ENCODE measurements around the gene NET1.
A peak's percentile ranks its signal among the peaks of the same experiment; 100 is the strongest.

Gene NET1

DNA sequence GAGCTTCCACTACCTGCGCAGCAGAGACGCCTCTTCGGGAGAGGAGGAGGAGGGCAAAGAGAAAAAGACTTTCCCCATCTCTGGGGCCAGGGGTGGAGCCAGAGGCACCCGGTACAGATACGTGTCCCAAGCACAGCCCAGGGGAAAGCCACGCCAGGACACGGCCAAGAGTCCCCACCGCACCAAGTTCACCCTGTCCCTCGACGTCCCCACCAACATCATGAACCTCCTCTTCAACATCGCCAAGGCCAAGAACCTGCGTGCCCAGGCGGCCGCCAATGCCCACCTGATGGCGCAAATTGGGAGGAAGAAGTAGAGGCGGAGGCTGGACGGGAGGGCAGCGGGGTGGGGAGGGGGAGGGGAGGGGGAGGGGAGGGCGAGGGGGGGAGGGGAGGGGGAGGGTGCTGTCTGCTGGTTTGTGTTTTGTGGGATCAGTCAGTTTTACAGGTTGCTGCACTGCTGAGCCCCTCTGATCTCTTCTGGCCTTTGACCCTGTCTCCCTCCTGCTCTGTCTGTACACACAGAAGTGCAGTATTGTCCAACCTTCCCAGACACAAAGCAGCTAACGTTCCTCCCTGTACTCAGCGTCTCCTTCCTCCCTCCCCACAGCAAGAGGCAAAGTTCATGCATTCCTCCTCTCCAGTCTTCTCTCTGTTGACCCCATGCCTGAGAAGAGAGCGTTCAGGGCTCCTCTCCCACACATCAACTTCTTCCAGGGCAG is 38.3 kb upstream of the NET1 start:
- TF ChIP-seq, protein P1, sequence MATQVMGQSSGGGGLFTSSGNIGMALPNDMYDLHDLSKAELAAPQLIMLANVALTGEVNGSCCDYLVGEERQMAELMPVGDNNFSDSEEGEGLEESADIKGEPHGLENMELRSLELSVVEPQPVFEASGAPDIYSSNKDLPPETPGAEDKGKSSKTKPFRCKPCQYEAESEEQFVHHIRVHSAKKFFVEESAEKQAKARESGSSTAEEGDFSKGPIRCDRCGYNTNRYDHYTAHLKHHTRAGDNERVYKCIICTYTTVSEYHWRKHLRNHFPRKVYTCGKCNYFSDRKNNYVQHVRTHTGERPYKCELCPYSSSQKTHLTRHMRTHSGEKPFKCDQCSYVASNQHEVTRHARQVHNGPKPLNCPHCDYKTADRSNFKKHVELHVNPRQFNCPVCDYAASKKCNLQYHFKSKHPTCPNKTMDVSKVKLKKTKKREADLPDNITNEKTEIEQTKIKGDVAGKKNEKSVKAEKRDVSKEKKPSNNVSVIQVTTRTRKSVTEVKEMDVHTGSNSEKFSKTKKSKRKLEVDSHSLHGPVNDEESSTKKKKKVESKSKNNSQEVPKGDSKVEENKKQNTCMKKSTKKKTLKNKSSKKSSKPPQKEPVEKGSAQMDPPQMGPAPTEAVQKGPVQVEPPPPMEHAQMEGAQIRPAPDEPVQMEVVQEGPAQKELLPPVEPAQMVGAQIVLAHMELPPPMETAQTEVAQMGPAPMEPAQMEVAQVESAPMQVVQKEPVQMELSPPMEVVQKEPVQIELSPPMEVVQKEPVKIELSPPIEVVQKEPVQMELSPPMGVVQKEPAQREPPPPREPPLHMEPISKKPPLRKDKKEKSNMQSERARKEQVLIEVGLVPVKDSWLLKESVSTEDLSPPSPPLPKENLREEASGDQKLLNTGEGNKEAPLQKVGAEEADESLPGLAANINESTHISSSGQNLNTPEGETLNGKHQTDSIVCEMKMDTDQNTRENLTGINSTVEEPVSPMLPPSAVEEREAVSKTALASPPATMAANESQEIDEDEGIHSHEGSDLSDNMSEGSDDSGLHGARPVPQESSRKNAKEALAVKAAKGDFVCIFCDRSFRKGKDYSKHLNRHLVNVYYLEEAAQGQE (IDR thresholded peaks at IDR 0.05; ENCODE audit: low read depth), result no peak
- TF ChIP-seq, protein P2, sequence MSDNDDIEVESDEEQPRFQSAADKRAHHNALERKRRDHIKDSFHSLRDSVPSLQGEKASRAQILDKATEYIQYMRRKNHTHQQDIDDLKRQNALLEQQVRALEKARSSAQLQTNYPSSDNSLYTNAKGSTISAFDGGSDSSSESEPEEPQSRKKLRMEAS (IDR thresholded peaks at IDR 0.05), result no peak
- TF ChIP-seq CREB1 (IDR thresholded peaks at IDR 0.05; ENCODE audit: low read depth) (no peak), CEBPB (IDR thresholded peaks at IDR 0.05) (no peak), NFIC (IDR thresholded peaks at IDR 0.05) (no peak), YY1 (IDR thresholded peaks at IDR 0.05; ENCODE audit: low read depth) (no peak), ZBTB7A (IDR thresholded peaks at IDR 0.05; ENCODE audit: low read depth) (no peak), TEAD4 (IDR thresholded peaks at IDR 0.05) (no peak), RAD21 (IDR thresholded peaks at IDR 0.05; ENCODE audit: low read depth) (no peak), TAF1 (IDR thresholded peaks at IDR 0.05; ENCODE audit: low read depth) (no peak), FOXM1 (IDR thresholded peaks at IDR 0.05; ENCODE audit: borderline replicate concordance, low read depth) (no peak), EGR1 (IDR thresholded peaks at IDR 0.05) (no peak), TCF12 (IDR thresholded peaks at IDR 0.05; ENCODE audit: low read depth) (no peak), EP300 (IDR thresholded peaks at IDR 0.05; ENCODE audit: borderline replicate concordance) (no peak)
- TF ChIP-seq, protein P3, sequence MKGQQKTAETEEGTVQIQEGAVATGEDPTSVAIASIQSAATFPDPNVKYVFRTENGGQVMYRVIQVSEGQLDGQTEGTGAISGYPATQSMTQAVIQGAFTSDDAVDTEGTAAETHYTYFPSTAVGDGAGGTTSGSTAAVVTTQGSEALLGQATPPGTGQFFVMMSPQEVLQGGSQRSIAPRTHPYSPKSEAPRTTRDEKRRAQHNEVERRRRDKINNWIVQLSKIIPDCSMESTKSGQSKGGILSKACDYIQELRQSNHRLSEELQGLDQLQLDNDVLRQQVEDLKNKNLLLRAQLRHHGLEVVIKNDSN (IDR thresholded peaks at IDR 0.05), result no peak

DNA sequence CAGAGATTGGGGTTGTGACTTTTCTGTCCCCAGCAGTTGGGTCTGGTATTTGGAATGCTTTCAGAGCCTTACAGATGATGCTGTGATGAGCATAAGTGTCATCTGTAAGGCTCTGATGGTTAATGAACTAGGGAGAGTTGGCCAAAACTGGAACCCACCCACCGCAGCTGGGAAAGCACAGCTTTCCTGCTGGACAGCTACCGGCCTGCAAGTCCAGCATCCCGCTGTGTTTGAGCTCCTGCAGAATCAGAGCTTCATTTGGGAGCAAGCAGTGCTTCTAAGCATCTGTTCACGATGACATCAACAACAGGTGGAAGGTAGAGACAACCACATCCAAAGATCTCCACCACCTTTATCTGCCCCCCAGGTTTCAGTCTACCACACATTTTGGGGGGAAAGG is 35.9 kb upstream of the NET1 start:
- no peak for TF ChIP-seq EGR1 (IDR thresholded peaks at IDR 0.05)
- TF ChIP-seq, protein P1 (IDR thresholded peaks at IDR 0.05; ENCODE audit: low read depth), result peak; percentile 73
- no peak for TF ChIP-seq RAD21 (IDR thresholded peaks at IDR 0.05; ENCODE audit: low read depth)
- no peak for TF ChIP-seq CREB1 (IDR thresholded peaks at IDR 0.05; ENCODE audit: low read depth)
- TF ChIP-seq NFIC (IDR thresholded peaks at IDR 0.05), result no peak

DNA sequence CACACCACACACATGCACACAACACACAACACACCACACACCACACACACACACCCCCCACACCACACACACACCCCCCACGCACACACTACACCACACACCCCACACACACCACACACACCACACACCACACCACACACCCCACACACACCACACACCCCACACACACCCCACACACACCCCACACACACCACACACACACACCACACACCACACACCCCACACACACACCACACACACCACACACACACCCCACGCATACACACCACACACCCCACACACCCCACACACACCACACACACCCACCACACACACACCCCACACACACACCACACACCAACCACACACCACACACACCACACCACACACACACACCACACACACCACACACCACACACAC is 31.2 kb upstream of the NET1 start:
- TF ChIP-seq, protein P2 (IDR thresholded peaks at IDR 0.05), result no peak
- no peak for TF ChIP-seq YY1 (IDR thresholded peaks at IDR 0.05; ENCODE audit: low read depth)
- TF ChIP-seq, protein P1 (IDR thresholded peaks at IDR 0.05; ENCODE audit: low read depth), result no peak
- no peak for TF ChIP-seq TAF1 (IDR thresholded peaks at IDR 0.05; ENCODE audit: low read depth)
- TF ChIP-seq CREB1 (IDR thresholded peaks at IDR 0.05; ENCODE audit: low read depth), result no peak
- no peak for TF ChIP-seq EP300 (IDR thresholded peaks at IDR 0.05; ENCODE audit: borderline replicate concordance)
- TF ChIP-seq TCF12 (IDR thresholded peaks at IDR 0.05; ENCODE audit: low read depth), result no peak
- no peak for TF ChIP-seq EGR1 (IDR thresholded peaks at IDR 0.05)

DNA sequence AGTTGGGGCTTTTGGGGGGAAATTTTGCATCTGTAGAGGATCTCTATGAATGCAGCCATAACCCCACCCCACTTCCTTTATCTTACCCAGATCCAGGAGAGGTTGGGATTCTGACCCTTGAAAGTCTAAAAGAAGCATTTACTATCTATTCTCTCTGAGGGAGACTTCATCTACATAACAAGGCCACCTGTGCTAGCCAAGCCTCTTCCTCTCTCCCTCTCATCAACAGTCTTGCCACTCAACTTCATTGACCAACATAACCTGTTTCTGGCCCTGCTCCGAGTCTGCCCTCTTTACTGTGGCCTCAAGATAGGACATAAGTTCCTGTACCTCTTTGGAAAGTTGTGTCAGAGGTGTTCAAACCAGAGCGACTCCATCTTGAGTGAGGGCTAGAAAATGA is 27.1 kb upstream of the NET1 start:
- TF ChIP-seq, protein P3 (IDR thresholded peaks at IDR 0.05), result no peak
- TF ChIP-seq CREB1 (IDR thresholded peaks at IDR 0.05; ENCODE audit: low read depth) (no peak), TAF1 (IDR thresholded peaks at IDR 0.05; ENCODE audit: low read depth) (no peak), TEAD4 (IDR thresholded peaks at IDR 0.05) (no peak), CEBPB (IDR thresholded peaks at IDR 0.05) (no peak), EP300 (IDR thresholded peaks at IDR 0.05; ENCODE audit: borderline replicate concordance) (no peak), RAD21 (IDR thresholded peaks at IDR 0.05; ENCODE audit: low read depth) (no peak), EGR1 (IDR thresholded peaks at IDR 0.05) (no peak), FOXM1 (IDR thresholded peaks at IDR 0.05; ENCODE audit: borderline replicate concordance, low read depth) (no peak), YY1 (IDR thresholded peaks at IDR 0.05; ENCODE audit: low read depth) (no peak)
- TF ChIP-seq, protein P2 (IDR thresholded peaks at IDR 0.05), result no peak
